ENCODE measurements around the gene HCFC2. TPM values are rescaled to one million over a fixed set of nuclear protein-coding genes. Genes with fewer than 3 reads are reported as not detected.
A peak's percentile ranks its signal among the peaks of the same experiment; 100 is the strongest.
"Not testable (repeated sequence)": the region's sequence is repeated elsewhere in the genome, so short reads cannot be mapped to it uniquely, and the experiment has no call there.

HCFC2 gene
- total RNA-seq, result 1 to 10 TPM; 6.4 to 6.5 TPM

DNA sequence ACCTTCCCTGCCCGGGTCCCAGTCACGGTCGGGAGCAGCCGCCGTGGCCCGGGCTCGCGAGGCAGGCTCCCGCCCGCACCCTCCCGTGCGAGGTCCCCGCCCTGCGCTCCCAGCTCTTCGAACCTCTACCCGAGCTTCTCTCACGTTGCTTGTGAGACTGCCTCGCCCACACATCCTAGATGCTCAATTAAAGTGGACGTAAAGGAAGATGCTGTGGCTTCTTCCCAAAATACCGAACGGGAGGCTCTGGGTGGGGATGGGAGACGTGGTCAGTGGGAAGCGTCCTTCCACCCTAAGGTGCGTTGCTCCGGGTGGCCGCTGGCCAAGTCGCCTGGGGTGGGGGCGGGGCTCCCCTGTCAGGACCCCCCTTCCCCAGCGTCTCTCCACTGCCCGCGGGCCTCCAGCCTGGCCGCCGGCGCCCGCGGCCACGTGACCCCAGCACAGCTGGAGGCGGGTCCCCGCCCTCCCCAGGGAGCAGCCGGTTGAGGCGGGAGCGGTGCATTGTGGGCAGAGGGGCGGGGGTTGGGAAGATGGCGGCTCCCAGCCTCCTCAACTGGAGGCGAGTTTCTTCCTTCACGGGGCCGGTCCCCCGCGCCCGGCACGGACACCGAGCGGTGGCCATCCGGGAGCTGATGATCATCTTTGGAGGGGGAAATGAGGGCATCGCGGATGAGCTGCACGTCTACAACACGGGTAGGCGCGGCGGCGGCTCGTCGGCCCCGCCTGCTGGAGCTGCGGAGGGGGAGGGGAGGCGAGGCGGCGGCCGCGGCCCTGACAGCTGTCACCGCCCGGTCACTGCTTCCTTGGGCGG is at the start of gene HCFC2:
Gene HCFC2 (plus strand): TSS at position 501 of the 811 bp plus-strand sequence. CDS start 30 bp downstream, at position 531.
- H3K36me3 Mint-ChIP-seq (ENCODE audit: low read depth), result peaks cover 6% of the 10 kb centered on the region

DNA sequence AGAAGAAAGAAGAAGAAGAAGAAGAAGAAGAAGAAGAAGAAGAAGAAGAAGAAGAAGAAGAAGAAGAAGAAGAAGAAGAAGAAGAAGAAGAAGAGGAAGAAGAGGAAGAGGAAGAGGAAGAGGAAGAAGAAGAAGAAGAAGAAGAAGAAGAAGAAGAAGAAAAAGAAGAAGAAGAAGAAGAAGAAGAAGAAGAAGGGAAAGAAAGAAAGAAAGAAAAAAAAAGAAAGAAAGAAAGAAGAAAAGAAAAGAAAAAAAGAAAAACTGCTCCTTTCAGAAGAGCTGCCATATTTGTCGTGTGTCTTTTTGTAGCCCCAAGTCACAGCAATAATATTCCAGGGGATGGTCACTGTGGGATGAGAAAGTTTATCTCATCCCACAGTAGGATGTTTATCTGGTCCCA is 42.5 kb upstream of the HCFC2 start:
- H3K36me3 Mint-ChIP-seq (ENCODE audit: low read depth); intact Hi-C loops (cut with DNase I, micrococcal nuclease); H3K27ac Mint-ChIP-seq; H3K9me3 Mint-ChIP-seq (ENCODE audit: low read depth); ATAC-seq; DNase-seq; POLR2A ChIA-PET; H3K4me3 Mint-ChIP-seq; H3K4me1 Mint-ChIP-seq: not testable (repeated sequence)
- CTCF ChIA-PET, result interaction anchor here (0.8 kb wide), 1 partner anchor 132 kb away, joined by 3 read pairs; no protein-coding TSS in a partner anchor
- H3K27me3 Mint-ChIP-seq, result peaks cover 25% of the 10 kb centered on the region

More for the DNA sequence above, at the start of gene HCFC2:
- ATAC-seq (peak; percentile 95), DNase-seq (peak; percentile 95)
- intact Hi-C loops (cut with DNase I, micrococcal nuclease), result loop anchor here (1.0 to 10.0 kb wide), 12 partner anchors 20 to 1043 kb away; partner anchors contain the start of genes HSP90B1 (in 2 of the 2), TDG (in 2 of the 2), EID3 (in 1 of the 2) and NFYB (in 1 of the 2)
- Mint-ChIP-seq H3K27me3 (peaks cover 7% of the 10 kb centered on the region), H3K4me3 (peak within 1 kb of the TSS; percentile 85), H3K9me3 (ENCODE audit: low read depth) (no peaks in the 10 kb centered on the region), H3K4me1 (peaks cover 20% of the 10 kb centered on the region), H3K27ac (peak within 1 kb of the TSS; percentile 89)
- POLR2A ChIA-PET, result interaction anchor here (0.7 to 2.2 kb wide), 6 partner anchors 11 to 223 kb away, joined by 3 to 10 read pairs (median 6); partner anchors contain the start of genes NFYB, NT5DC3 and TDG
- CTCF ChIA-PET, result interaction anchor here (0.6 to 2.9 kb wide), 8 partner anchors 24 to 99 kb away, joined by 3 to 13 read pairs (median 3); partner anchors contain the start of gene TDG

DNA sequence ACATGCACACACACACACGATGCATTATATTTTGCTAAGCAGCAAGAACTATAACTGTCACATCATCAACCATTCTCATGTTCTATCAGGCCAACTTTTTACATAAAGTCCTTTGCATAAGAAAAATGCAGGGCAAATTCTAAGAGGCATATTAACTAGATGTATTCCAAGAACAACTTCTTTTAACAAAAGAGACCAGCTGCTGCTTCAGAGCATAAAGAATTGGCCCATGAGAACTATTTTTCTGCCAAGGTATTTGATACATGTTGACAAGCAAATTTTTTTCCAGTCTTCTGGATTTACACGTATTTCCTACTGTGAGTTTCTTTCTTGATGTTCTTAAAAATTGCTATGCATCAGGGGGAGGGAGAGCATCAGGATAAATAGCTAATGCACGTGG is 41.5 kb upstream of the HCFC2 start:
- H3K9me3 Mint-ChIP-seq (ENCODE audit: low read depth), result no peaks in the 10 kb centered on the region
- H3K4me1 Mint-ChIP-seq, result no peaks in the 10 kb centered on the region
- intact Hi-C loops (cut with DNase I, micrococcal nuclease), result no loop called here
- ATAC-seq, result no peak
- CTCF ChIA-PET, result interaction anchor here (0.9 kb wide), 1 partner anchor 12 kb away, joined by 3 read pairs; no protein-coding TSS in a partner anchor
- no peak for DNase-seq
- no peak overlapping the region for H3K4me3 Mint-ChIP-seq
- no peaks in the 10 kb centered on the region for H3K36me3 Mint-ChIP-seq (ENCODE audit: low read depth)
- H3K27me3 Mint-ChIP-seq, result peaks cover 25% of the 10 kb centered on the region
- POLR2A ChIA-PET, result no interaction called here
- no peak overlapping the region for H3K27ac Mint-ChIP-seq

DNA sequence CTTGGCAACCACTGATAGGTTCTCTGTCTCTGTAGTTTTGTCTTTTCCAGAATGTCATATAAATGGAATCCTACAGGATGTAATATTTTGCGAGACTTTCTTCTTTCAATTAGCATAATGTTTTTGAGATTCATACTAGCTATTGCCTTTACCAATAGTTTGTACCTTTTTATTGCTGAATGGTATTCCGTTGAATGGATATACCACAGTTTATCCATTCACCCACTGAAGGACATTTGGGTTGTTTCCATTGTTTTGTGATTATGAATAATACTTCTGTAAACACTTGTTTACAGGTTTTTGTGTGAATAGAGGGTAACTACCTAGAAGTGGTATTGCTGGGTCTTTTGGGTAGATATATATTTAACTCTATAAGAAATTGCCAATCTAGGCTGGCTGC is 40.6 kb upstream of the HCFC2 start:
- DNase-seq, result no peak
- ChIA-PET POLR2A (no interaction called here), CTCF (interaction anchor here (0.9 kb wide), 1 partner anchor 13 kb away, joined by 3 read pairs; no protein-coding TSS in a partner anchor)
- no peak for ATAC-seq
- Mint-ChIP-seq H3K9me3 (ENCODE audit: low read depth) (no peaks in the 10 kb centered on the region), H3K4me3 (no peak overlapping the region), H3K27me3 (peaks cover 25% of the 10 kb centered on the region), H3K27ac (no peak overlapping the region), H3K4me1 (no peaks in the 10 kb centered on the region), H3K36me3 (ENCODE audit: low read depth) (no peaks in the 10 kb centered on the region)
- intact Hi-C loops (cut with DNase I, micrococcal nuclease), result no loop called here

DNA sequence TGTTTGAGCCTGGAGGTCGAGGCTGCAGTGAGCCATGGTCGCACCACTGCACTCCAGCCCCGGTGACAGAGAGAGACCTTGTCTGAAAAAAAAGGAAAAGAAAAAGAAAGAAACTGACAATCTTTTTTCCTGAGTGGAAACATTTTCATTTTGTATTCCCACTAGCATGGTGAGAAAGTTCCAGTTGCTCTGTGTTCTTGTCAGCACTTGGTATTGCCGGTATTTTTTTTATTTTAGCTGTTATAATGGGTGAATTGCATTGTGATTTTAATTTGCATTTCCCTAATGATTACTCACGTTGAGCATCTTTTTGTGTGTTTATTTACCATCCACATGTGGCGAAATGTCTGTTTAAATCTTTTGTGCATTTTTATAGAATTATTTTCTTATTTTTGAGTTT is 40.0 kb upstream of the HCFC2 start:
- H3K4me3 Mint-ChIP-seq, result no peak overlapping the region

DNA sequence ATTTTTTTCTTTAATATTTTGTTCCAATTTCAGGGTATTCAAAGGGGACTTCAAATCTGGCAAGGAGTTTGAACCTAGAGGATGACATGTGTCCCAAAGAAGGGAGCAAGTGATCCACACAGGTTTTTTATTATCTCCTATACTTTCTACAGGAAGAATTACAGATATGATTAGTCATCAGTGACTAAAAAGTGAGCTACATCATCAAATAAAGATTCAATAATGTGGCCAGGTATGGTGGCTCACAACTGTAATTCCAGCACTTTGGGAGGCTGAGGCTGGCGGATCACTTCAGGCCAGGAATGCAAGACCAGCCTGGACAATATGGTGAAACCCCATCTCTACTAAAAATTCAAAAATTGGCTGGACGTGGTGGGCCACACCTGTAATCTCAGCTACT is 38.6 kb upstream of the HCFC2 start:
- ChIA-PET POLR2A (no interaction called here), CTCF (no interaction called here)
- intact Hi-C loops (cut with DNase I, micrococcal nuclease), result no loop called here
- no peak overlapping the region for H3K4me3 Mint-ChIP-seq
- no peaks in the 10 kb centered on the region for H3K36me3 Mint-ChIP-seq (ENCODE audit: low read depth)
- DNase-seq, result no peak
- H3K4me1 Mint-ChIP-seq, result no peaks in the 10 kb centered on the region
- ATAC-seq, result no peak
- H3K27me3 Mint-ChIP-seq, result peaks cover 16% of the 10 kb centered on the region
- H3K9me3 Mint-ChIP-seq (ENCODE audit: low read depth), result no peaks in the 10 kb centered on the region
- no peak overlapping the region for H3K27ac Mint-ChIP-seq

More for the DNA sequence above, 40.0 kb upstream of the HCFC2 start:
- intact Hi-C loops (cut with DNase I, micrococcal nuclease), result no loop called here
- Mint-ChIP-seq H3K4me1 (no peaks in the 10 kb centered on the region), H3K27me3 (peaks cover 23% of the 10 kb centered on the region), H3K27ac (no peak overlapping the region), H3K9me3 (ENCODE audit: low read depth) (no peaks in the 10 kb centered on the region), H3K36me3 (ENCODE audit: low read depth) (no peaks in the 10 kb centered on the region)
- ATAC-seq (no peak), DNase-seq (no peak)
- POLR2A ChIA-PET, result no interaction called here
- CTCF ChIA-PET, result no interaction called here

DNA sequence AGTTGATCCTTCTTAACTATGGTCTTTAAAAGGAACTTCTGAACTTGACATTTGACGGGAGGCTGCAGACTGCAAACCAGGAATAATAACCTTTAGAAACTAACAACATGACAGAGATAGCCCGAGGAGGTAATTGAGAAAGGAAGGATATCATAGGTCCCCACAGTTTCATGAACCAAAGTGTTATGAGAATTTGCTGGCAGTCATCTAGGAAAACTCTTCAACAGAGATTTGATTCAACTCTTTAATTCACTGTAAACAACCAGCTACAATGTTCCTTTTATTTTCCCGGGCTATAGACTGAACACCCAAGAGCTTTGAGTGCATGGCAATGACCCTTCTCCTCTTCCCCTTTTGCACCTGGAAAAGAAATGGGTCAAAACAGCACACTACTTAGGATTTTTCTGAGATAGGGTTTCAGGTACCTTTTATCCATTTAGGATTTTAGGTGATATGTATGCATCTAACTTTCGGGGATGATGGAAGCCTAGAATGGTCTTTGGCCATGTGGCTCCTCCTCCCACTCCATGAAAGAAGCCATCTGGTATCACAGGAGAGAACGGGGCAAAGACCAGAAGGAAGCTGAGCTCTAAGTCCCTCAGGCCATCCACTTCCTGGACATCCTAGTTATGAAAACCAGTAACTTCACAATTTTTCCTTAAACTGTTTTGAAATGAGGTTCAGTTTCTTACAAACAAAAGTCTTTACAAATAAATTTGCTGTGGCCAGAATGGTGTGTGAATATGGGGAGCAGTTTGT is 37.3 kb upstream of the HCFC2 start:
- CTCF ChIA-PET, result interaction anchor here (0.7 to 0.8 kb wide), 2 partner anchors 82 to 203 kb away, joined by 3 read pairs; no protein-coding TSS in a partner anchor
- ATAC-seq (no peak), DNase-seq (no peak)
- no peaks in the 10 kb centered on the region for H3K36me3 Mint-ChIP-seq (ENCODE audit: low read depth)
- H3K4me1 Mint-ChIP-seq, result no peaks in the 10 kb centered on the region
- no peak overlapping the region for H3K4me3 Mint-ChIP-seq
- no peak overlapping the region for H3K27ac Mint-ChIP-seq
- no peaks in the 10 kb centered on the region for H3K9me3 Mint-ChIP-seq (ENCODE audit: low read depth)
- peaks cover 7% of the 10 kb centered on the region for H3K27me3 Mint-ChIP-seq
- POLR2A ChIA-PET, result no interaction called here
- intact Hi-C loops (cut with DNase I, micrococcal nuclease), result no loop called here

DNA sequence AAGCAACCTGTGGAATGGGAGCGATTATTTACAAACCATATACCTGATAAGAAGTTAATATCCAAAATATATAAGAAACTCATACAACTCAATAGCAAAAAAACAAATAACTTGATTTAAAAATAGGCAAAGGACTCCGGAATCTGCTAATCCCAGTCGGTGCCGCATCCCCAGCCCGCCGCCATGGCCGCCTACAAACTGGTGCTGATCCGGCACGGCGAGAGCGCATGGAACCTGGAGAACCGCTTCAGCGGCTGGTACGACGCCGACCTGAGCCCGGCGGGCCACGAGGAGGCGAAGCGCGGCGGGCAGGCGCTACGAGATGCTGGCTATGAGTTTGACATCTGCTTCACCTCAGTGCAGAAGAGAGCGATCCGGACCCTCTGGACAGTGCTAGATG is 33.7 kb upstream of the HCFC2 start:
- H3K4me3 Mint-ChIP-seq; H3K9me3 Mint-ChIP-seq (ENCODE audit: low read depth); H3K36me3 Mint-ChIP-seq (ENCODE audit: low read depth); H3K27me3 Mint-ChIP-seq; H3K27ac Mint-ChIP-seq; CTCF ChIA-PET; intact Hi-C loops (cut with DNase I, micrococcal nuclease); DNase-seq; H3K4me1 Mint-ChIP-seq; ATAC-seq; POLR2A ChIA-PET: not testable (repeated sequence)

DNA sequence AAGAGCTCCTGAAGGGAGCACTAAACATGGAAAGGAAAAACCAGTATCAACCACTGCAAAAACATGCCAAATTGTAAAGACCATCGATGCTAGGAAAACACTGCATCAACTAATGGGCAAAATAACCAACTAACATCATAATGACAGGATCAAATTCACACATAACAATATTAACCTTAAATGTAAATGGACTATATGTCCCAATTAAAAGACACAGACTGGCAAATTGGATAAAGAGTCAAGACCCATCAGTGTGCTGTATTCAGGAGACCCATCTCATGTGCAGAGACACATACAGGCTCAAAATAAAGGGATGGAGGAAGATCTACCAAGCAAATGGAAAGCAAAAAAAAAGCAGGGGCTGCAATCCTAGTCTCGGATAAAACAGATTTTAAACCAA is 28.2 kb upstream of the HCFC2 start:
- H3K9me3 Mint-ChIP-seq (ENCODE audit: low read depth); H3K4me1 Mint-ChIP-seq; intact Hi-C loops (cut with DNase I, micrococcal nuclease); DNase-seq; H3K36me3 Mint-ChIP-seq (ENCODE audit: low read depth); ATAC-seq; H3K27ac Mint-ChIP-seq; H3K4me3 Mint-ChIP-seq: not testable (repeated sequence)
- ChIA-PET POLR2A (interaction anchor here (0.7 kb wide), 1 partner anchor 73 kb away, joined by 6 read pairs; no protein-coding TSS in a partner anchor), CTCF (interaction anchor here (0.7 kb wide), 1 partner anchor 249 kb away, joined by 3 read pairs; no protein-coding TSS in a partner anchor)
- peaks cover 15% of the 10 kb centered on the region for H3K27me3 Mint-ChIP-seq

DNA sequence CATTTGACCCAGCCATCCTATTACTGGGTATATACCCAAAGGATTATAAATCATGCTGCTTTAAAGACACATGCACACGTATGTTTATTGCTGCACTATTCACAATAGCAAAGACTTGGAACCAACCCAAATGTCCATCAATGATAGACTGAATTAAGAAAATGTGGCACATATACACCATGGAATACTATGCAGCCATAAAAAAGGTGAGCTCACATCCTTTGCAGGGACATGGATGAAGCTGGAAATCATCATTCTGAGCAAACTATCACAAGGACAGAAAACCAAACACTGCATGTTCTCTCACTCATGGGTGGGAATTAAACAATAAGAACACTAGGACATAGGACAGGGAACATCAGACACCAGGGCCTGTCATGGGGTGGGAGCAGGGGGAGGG is 24.6 kb upstream of the HCFC2 start:
- intact Hi-C loops (cut with DNase I, micrococcal nuclease); DNase-seq; H3K4me1 Mint-ChIP-seq; H3K9me3 Mint-ChIP-seq (ENCODE audit: low read depth); H3K36me3 Mint-ChIP-seq (ENCODE audit: low read depth); H3K27ac Mint-ChIP-seq; H3K4me3 Mint-ChIP-seq; CTCF ChIA-PET; ATAC-seq; POLR2A ChIA-PET: not testable (repeated sequence)
- H3K27me3 Mint-ChIP-seq, result peaks cover 12% of the 10 kb centered on the region

DNA sequence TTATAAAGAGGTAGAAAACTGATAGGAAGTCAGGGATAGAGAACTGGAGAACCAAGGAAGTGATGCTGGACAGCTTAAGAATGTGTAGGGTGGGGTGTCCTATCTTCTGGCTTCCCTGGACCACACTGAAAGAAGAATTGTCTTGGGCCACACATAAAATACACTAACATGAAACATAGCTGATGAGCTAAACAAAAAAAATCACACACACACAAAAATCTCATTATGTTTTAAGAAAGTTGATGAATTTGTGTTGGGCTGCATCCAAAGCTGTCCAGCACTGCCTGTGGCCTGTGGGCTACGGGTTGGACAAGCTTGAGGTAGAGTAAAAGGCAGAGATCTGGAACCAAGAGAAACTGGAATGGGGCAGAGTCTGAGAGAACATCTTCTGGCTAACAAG is 21.8 kb upstream of the HCFC2 start:
- DNase-seq, result no peak
- POLR2A ChIA-PET, result no interaction called here
- no peaks in the 10 kb centered on the region for H3K4me1 Mint-ChIP-seq
- peaks cover 2% of the 10 kb centered on the region for H3K9me3 Mint-ChIP-seq (ENCODE audit: low read depth)
- H3K36me3 Mint-ChIP-seq (ENCODE audit: low read depth), result no peaks in the 10 kb centered on the region
- CTCF ChIA-PET, result interaction anchor here (0.9 to 2.4 kb wide), 2 partner anchors 57 to 66 kb away, joined by 3 to 9 read pairs; no protein-coding TSS in a partner anchor
- ATAC-seq, result no peak
- H3K27me3 Mint-ChIP-seq, result no peaks in the 10 kb centered on the region
- intact Hi-C loops (cut with DNase I, micrococcal nuclease), result no loop called here
- no peak overlapping the region for H3K27ac Mint-ChIP-seq
- H3K4me3 Mint-ChIP-seq, result no peak overlapping the region
